H9 (cell line): Measurements from ENCODE around the gene USB1. TPM values are rescaled to one million over a fixed set of nuclear protein-coding genes. Genes with fewer than 3 reads are reported as not detected.

ENCODE experiments used
- DNase-seq: peaks from one replicate; pipeline ENCODE4 v3.0.0-alpha.2; 2017
- H2AFZ ChIP-seq: one replicate; pipeline ENCODE4 v1.6.1; 2013; ENCODE audit warnings: mild to moderate bottlenecking, low read length, control low read depth, moderate library complexity
- H2AK5ac ChIP-seq: 2 replicates; pipeline ENCODE4 v1.6.1; 2013; ENCODE audit warnings: low read length, control low read depth, mixed read lengths; ENCODE audit not compliant: insufficient read length
- H2BK120ac ChIP-seq: one replicate; pipeline ENCODE4 v1.6.1; 2013; ENCODE audit warnings: low read depth, mild to moderate bottlenecking, low read length, control low read depth, inconsistent platforms; ENCODE audit not compliant: poor library complexity, severe bottlenecking
- H2BK12ac ChIP-seq: 2 replicates; pipeline ENCODE4 v1.6.1; 2013; ENCODE audit warnings: low read length, control low read depth, mixed read lengths, low read depth; ENCODE audit not compliant: insufficient read length
- H2BK15ac ChIP-seq: 2 replicates; pipeline ENCODE4 v1.6.1; 2013; ENCODE audit warnings: low read depth, low read length, control low read depth
- H2BK20ac ChIP-seq: one replicate; pipeline ENCODE4 v1.6.1; 2013; ENCODE audit warnings: low read depth, mild to moderate bottlenecking, low read length, control low read depth, inconsistent platforms; ENCODE audit not compliant: poor library complexity, severe bottlenecking
- H2BK5ac ChIP-seq: 2 replicates; pipeline ENCODE4 v1.6.1; 2013; ENCODE audit warnings: low read length, control low read depth, mixed read lengths; ENCODE audit not compliant: insufficient read length
- H3K14ac ChIP-seq: 2 replicates; pipeline ENCODE4 v1.6.1; 2013; ENCODE audit warnings: low read length, control low read depth; ENCODE audit not compliant: insufficient read depth
- H3K18ac ChIP-seq: 2 replicates; pipeline ENCODE4 v1.6.1; 2013; ENCODE audit warnings: low read depth, mild to moderate bottlenecking, mixed read lengths, low read length, control low read depth; ENCODE audit not compliant: insufficient read length
- H3K23ac ChIP-seq: 2 replicates; pipeline ENCODE4 v1.6.1; 2013; ENCODE audit warnings: low read length, control low read depth, mixed read lengths, low read depth; ENCODE audit not compliant: insufficient read length
- H3K23me2 ChIP-seq: 2 replicates; pipeline ENCODE4 v1.6.1; 2013; ENCODE audit warnings: low read depth, mild to moderate bottlenecking, mixed read lengths, low read length, control low read depth; ENCODE audit not compliant: insufficient read length, poor library complexity, severe bottlenecking
- H3K27ac ChIP-seq: 2 replicates; pipeline ENCODE4 v1.5.1; 2013; ENCODE audit warnings: low read length, control low read depth, mixed read lengths, low read depth; ENCODE audit not compliant: insufficient read length
- H3K27me3 ChIP-seq: 2 replicates; pipeline ENCODE4 v1.6.1; 2013; ENCODE audit warnings: low read length, control low read depth, inconsistent platforms; ENCODE audit not compliant: insufficient read depth
- H3K4ac ChIP-seq: 2 replicates; pipeline ENCODE4 v1.6.1; 2013; ENCODE audit warnings: low read depth, mild to moderate bottlenecking, control low read depth, inconsistent platforms, low read length, moderate library complexity
- H3K4me1 ChIP-seq: 2 replicates; pipeline ENCODE4 v1.6.1; 2013; ENCODE audit warnings: low read length, control low read depth, inconsistent platforms; ENCODE audit not compliant: insufficient read depth
- H3K4me2 ChIP-seq: 2 replicates; pipeline ENCODE4 v1.6.1; 2013; ENCODE audit warnings: low read length, control low read depth, mixed read lengths; ENCODE audit not compliant: insufficient read length, insufficient read depth
- H3K56ac ChIP-seq: 2 replicates; pipeline ENCODE4 v1.6.1; 2013; ENCODE audit warnings: low read depth, mild to moderate bottlenecking, mixed read lengths, low read length, control low read depth; ENCODE audit not compliant: insufficient read length
- H3K79me1 ChIP-seq: 2 replicates; pipeline ENCODE4 v1.6.1; 2013; ENCODE audit warnings: low read depth, mild to moderate bottlenecking, moderate library complexity, low read length, control low read depth, inconsistent platforms; ENCODE audit not compliant: insufficient read depth, poor library complexity, severe bottlenecking
- H3K79me2 ChIP-seq: 2 replicates; pipeline ENCODE4 v1.6.1; 2013; ENCODE audit warnings: low read length, control low read depth, inconsistent platforms; ENCODE audit not compliant: insufficient read depth
- H3K9ac ChIP-seq: 2 replicates; pipeline ENCODE4 v1.6.1; 2013; ENCODE audit warnings: low read length, control low read depth, mixed read lengths; ENCODE audit not compliant: insufficient read length; ENCODE audit errors: extremely low read depth
- H3K9me3 ChIP-seq: one replicate; pipeline ENCODE4 v1.6.1; 2013; ENCODE audit warnings: low read depth, low read length, inconsistent platforms; ENCODE audit not compliant: control insufficient read depth
- H3T11ph ChIP-seq: one replicate; pipeline ENCODE4 v1.6.1; 2013; ENCODE audit warnings: mild to moderate bottlenecking, low read length, control low read depth, inconsistent platforms
- H4K20me1 ChIP-seq: one replicate; pipeline ENCODE4 v1.6.1; 2013; ENCODE audit not compliant: control insufficient read depth, insufficient read length, insufficient read depth
- H4K5ac ChIP-seq: 2 replicates; pipeline ENCODE4 v1.6.1; 2013; ENCODE audit warnings: low read depth, mild to moderate bottlenecking, mixed read lengths, low read length, control low read depth; ENCODE audit not compliant: insufficient read length
- H4K8ac ChIP-seq: replicated peaks from 2 replicates; pipeline ENCODE4 v1.6.1; 2013; ENCODE audit warnings: low read length, control low read depth, mixed read lengths, low read depth; ENCODE audit not compliant: insufficient read length
- H4K91ac ChIP-seq: 2 replicates; pipeline ENCODE4 v1.6.1; 2013; ENCODE audit warnings: low read depth, mild to moderate bottlenecking, moderate library complexity, mixed read lengths, low read length, control low read depth; ENCODE audit not compliant: insufficient read length
- H3K27ac Mint-ChIP-seq, 3 experiments: 2 replicates in 2 of 3; 3 replicates in 1 of 3; pipeline ENCODE4 v1.8.0; 2020 to 2021; ENCODE audit warnings: mixed read lengths in 3 of 3, mild to moderate bottlenecking in 1 of 3, moderate library complexity in 1 of 3
- H3K27me3 Mint-ChIP-seq: 2 replicates; pipeline ENCODE4 v1.8.0; 2021; ENCODE audit warnings: low read depth, mild to moderate bottlenecking, moderate library complexity, mixed read lengths
- H3K36me3 Mint-ChIP-seq, 3 experiments: 2 replicates in 2 of 3; 3 replicates in 1 of 3; pipeline ENCODE4 v1.8.0; 2020 to 2021; ENCODE audit warnings: low read depth in 3 of 3, mixed read lengths in 3 of 3; ENCODE audit not compliant: insufficient read depth in 1 of 3
- H3K4me1 Mint-ChIP-seq, 2 experiments: 2 replicates each; pipeline ENCODE4 v1.8.0; 2020; ENCODE audit warnings: mixed read lengths in 2 of 2
- H3K4me3 Mint-ChIP-seq, 2 experiments: 2 replicates in 1 of 2; 3 replicates in 1 of 2; pipeline ENCODE4 v1.8.0; 2020 to 2021; ENCODE audit warnings: mild to moderate bottlenecking in 2 of 2, mixed read lengths in 2 of 2, moderate library complexity in 1 of 2
- H3K9me3 Mint-ChIP-seq, 2 experiments: 2 replicates in 1 of 2; 3 replicates in 1 of 2; pipeline ENCODE4 v1.8.0; 2020; ENCODE audit warnings: mild to moderate bottlenecking in 2 of 2, mixed read lengths in 2 of 2, moderate library complexity in 1 of 2
- CTCF ChIP-seq: fragments of 200-600 bp; sonication (generic); conservative IDR thresholded peaks from 3 replicates; pipeline ENCODE4 v1.8.0; 2021; ENCODE audit warnings: antibody characterized with exemption, mild to moderate bottlenecking
- WGBS: extraction: QIAGEN DNeasy Blood & Tissue Kit; methylation state at CpG from one replicate; pipeline ENCODE4 v1.1.7; 2013; ENCODE audit warnings: missing lambda C conversion rate, low lambda C conversion rate, mixed read lengths; ENCODE audit not compliant: insufficient read length; ENCODE audit errors: extremely low coverage; 5-methylcytosine and 5-hydroxymethylcytosine counted together
- total RNA-seq: library from RNA; stranded (reverse); gene quantifications from 2 replicates; pipeline ENCODE4 v1.2.1, GENCODE V29; 2021

USB1 gene
- total RNA-seq, 1 experiment from 2014 or later: 65.0 TPM

DNA sequence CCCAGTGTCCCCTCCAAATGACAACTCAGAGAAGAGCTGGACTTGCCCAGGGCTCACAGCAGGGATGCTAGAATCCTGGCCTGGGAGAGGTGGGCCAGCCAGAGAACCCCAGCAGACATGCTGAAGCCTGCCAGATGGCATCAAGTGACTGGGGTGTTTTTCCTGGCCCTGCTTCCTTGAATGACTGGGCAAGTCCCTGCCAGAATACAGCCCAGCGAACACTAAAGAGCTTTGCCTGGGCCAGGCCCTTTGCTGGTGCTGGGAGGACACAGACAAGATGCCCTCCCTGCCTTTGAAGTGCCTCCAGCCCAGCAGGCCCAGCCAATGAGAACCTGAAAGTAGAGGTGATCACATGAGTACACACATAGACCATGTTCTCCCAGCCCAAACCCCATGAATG lies 12.3 kb upstream of the USB1 start:
- Mint-ChIP-seq H3K27me3 (peaks cover 47% of the 10 kb centered on the region), H3K4me3 (no peak overlapping the region), H3K4me1 (peaks cover 10 to 17% of the 10 kb centered on the region in 2 experiments), H3K9me3 (no peaks in the 10 kb centered on the region), H3K36me3 (no peaks in the 10 kb centered on the region; a peak in 2 of 7 replicates), H3K27ac (no peak overlapping the region)
- Histone ChIP-seq H3K79me1 (no peaks in the 10 kb centered on the region), H2BK120ac (no peak overlapping the region), H3K23me2 (peaks cover 16% of the 10 kb centered on the region), H3K14ac (no peak overlapping the region), H3T11ph (no peak overlapping the region), H3K23ac (no peak overlapping the region), H2AFZ (no peak overlapping the region), H3K4me1 (no peaks in the 10 kb centered on the region; the same call in 1 of the 2 replicates), H3K56ac (no peak overlapping the region), H2BK5ac (no peak overlapping the region), H2AK5ac (no peak overlapping the region), H2BK15ac (no peak overlapping the region), H3K18ac (no peak overlapping the region), H3K27ac (no peak overlapping the region), H3K79me2 (no peaks in the 10 kb centered on the region), H2BK12ac (no peak overlapping the region), H3K9ac (no peak overlapping the region), H3K27me3 (peaks cover 9% of the 10 kb centered on the region; the same call in 1 of the 2 replicates), H3K9me3 (no peaks in the 10 kb centered on the region), H2BK20ac (no peak overlapping the region), H3K4me2 (no peak overlapping the region), H4K91ac (no peak overlapping the region), H3K4ac (no peak overlapping the region), H4K8ac (no peak overlapping the region), H4K5ac (no peak overlapping the region), H4K20me1 (no peaks in the 10 kb centered on the region)
- WGBS: no CpG with 5 or more reads among the region's 1 CpG
- peak; percentile 26 for DNase-seq
- no peak for TF ChIP-seq CTCF
